ENCODE measurements around the gene WTIP. TPM values are rescaled to one million over a fixed set of nuclear protein-coding genes. Genes with fewer than 3 reads are reported as not detected.

Gene WTIP
- total RNA-seq = 31.7 and 41.2 TPM in 2 replicates

GRCh38 chr19:34480971-34481841 lies at the start of gene WTIP:
Gene WTIP, plus strand, starts transcription at chr19:34481758. Its CDS starts 217 bp downstream, at chr19:34481975.

Other genes with a start within 250 kb of the WTIP start
- 40.7 and 57.2 TPM in 2 replicates for gene GARRE1, start 227.2 kb upstream of the WTIP start, total RNA-seq
- 78.8 and 104 TPM in 2 replicates for gene GPI, start 116.6 kb upstream of the WTIP start, total RNA-seq
- 10.3 and 12.1 TPM in 2 replicates for gene PDCD2L, start 77.4 kb upstream of the WTIP start, total RNA-seq
- 135 and 166 TPM in 2 replicates for gene UBA2, start 53.4 kb upstream of the WTIP start, total RNA-seq
- under 0.01 TPM in 1 of 2 replicates, not detected in the other for gene SCGB2B2, start 195.4 kb downstream of the WTIP start, total RNA-seq
- 12.6 and 18.3 TPM in 2 replicates for gene ZNF302, start 195.9 kb downstream of the WTIP start, total RNA-seq

Data from dermis lymphatic vessel endothelial cell (primary cell).